Skeletal muscle satellite cell (primary cell): ENCODE measurements around the gene MAPK13.

Experiments
- H3K27me3 ChIP-seq: 2 replicates; pipeline ENCODE4 v1.7.0; 2013; ENCODE audit warnings: low read length; ENCODE audit not compliant: control insufficient read depth, insufficient read depth
- H3K36me3 ChIP-seq: 2 replicates; pipeline ENCODE4 v1.7.0; 2013; ENCODE audit warnings: mild to moderate bottlenecking, control low read depth, low read length; ENCODE audit not compliant: insufficient read depth
- H3K4me1 ChIP-seq: 2 replicates; pipeline ENCODE4 v1.7.0; 2013; ENCODE audit warnings: low read length; ENCODE audit not compliant: control insufficient read depth, insufficient read depth
- H3K4me2 ChIP-seq: 2 replicates; pipeline ENCODE4 v1.7.0; 2013; ENCODE audit warnings: mild to moderate bottlenecking, low read length
- H3K4me3 ChIP-seq: 2 replicates; pipeline ENCODE4 v1.7.0; 2013; ENCODE audit warnings: low read length
- H3K9ac ChIP-seq: 2 replicates; pipeline ENCODE4 v1.7.0; 2013; ENCODE audit warnings: mild to moderate bottlenecking, low read depth, low read length, moderate library complexity
- H3K9me3 ChIP-seq: replicated peaks from 2 replicates; pipeline ENCODE4 v1.7.0; 2013; ENCODE audit warnings: mild to moderate bottlenecking, control low read depth, low read length

MAPK13 gene

GRCh38 chr6:36116066-36116864 lies 14.0 kb upstream of the MAPK13 start:
- Histone ChIP-seq H3K27me3 (no peaks in the 10 kb centered on the region), H3K9me3 (no peaks in the 10 kb centered on the region), H3K4me3 (no peak overlapping the region), H3K9ac (no peak overlapping the region), H3K4me1 (peaks cover 7% of the 10 kb centered on the region), H3K4me2 (no peak overlapping the region), H3K36me3 (peaks cover 8% of the 10 kb centered on the region)

- H3K36me3 ChIP-seq = peaks cover 5% of the 10 kb centered on the region
- no peak overlapping the region for H3K4me2 ChIP-seq
- no peak overlapping the region for H3K4me3 ChIP-seq
- H3K9ac ChIP-seq = no peak overlapping the region
- no peaks in the 10 kb centered on the region for H3K27me3 ChIP-seq
- no peaks in the 10 kb centered on the region for H3K9me3 ChIP-seq
- peaks cover 9% of the 10 kb centered on the region for H3K4me1 ChIP-seq
Measured at GRCh38 chr6:36116943-36117342, 13.4 kb upstream of the MAPK13 start.

- peaks cover 9% of the 10 kb centered on the region for H3K4me1 ChIP-seq
- no peak overlapping the region for H3K9ac ChIP-seq
- no peak overlapping the region for H3K4me2 ChIP-seq
- peaks cover 5% of the 10 kb centered on the region for H3K36me3 ChIP-seq
- no peaks in the 10 kb centered on the region for H3K9me3 ChIP-seq
- H3K4me3 ChIP-seq = no peak overlapping the region
- H3K27me3 ChIP-seq = no peaks in the 10 kb centered on the region
Measured at GRCh38 chr6:36117658-36118549, 12.4 kb upstream of the MAPK13 start.

GRCh38 chr6:36118550-36119107 lies 11.7 kb upstream of the MAPK13 start:
- Histone ChIP-seq H3K36me3 (peaks cover 5% of the 10 kb centered on the region), H3K4me2 (no peak overlapping the region), H3K4me3 (no peak overlapping the region), H3K9me3 (no peaks in the 10 kb centered on the region), H3K9ac (no peak overlapping the region), H3K4me1 (peaks cover 12% of the 10 kb centered on the region), H3K27me3 (no peaks in the 10 kb centered on the region)

GRCh38 chr6:36119209-36119608 lies 11.1 kb upstream of the MAPK13 start:
- Histone ChIP-seq H3K4me1 (peaks cover 13% of the 10 kb centered on the region), H3K4me3 (no peak overlapping the region), H3K4me2 (no peak overlapping the region), H3K9me3 (no peaks in the 10 kb centered on the region), H3K27me3 (no peaks in the 10 kb centered on the region), H3K9ac (no peak overlapping the region), H3K36me3 (peaks cover 5% of the 10 kb centered on the region)

GRCh38 chr6:36120018-36120417 lies 10.3 kb upstream of the MAPK13 start:
- Histone ChIP-seq H3K4me1 (peaks cover 13% of the 10 kb centered on the region), H3K36me3 (peaks cover 5% of the 10 kb centered on the region)

GRCh38 chr6:36120539-36120938 lies 9.8 kb upstream of the MAPK13 start:
- Histone ChIP-seq H3K4me1 (peaks cover 13% of the 10 kb centered on the region), H3K9me3 (no peaks in the 10 kb centered on the region), H3K36me3 (peaks cover 5% of the 10 kb centered on the region), H3K27me3 (no peaks in the 10 kb centered on the region), H3K4me3 (no peak overlapping the region), H3K9ac (no peak overlapping the region), H3K4me2 (no peak overlapping the region)

More at GRCh38 chr6:36120018-36120417, 10.3 kb upstream of the MAPK13 start:
- Histone ChIP-seq H3K27me3 (no peaks in the 10 kb centered on the region), H3K4me2 (no peak overlapping the region), H3K4me3 (no peak overlapping the region), H3K9me3 (no peaks in the 10 kb centered on the region), H3K9ac (no peak overlapping the region)

GRCh38 chr6:36120979-36121786 lies 9.1 kb upstream of the MAPK13 start:
- H3K36me3 ChIP-seq = peaks cover 5% of the 10 kb centered on the region
- peaks cover 13% of the 10 kb centered on the region for H3K4me1 ChIP-seq
- H3K4me3 ChIP-seq = no peak overlapping the region
- no peaks in the 10 kb centered on the region for H3K9me3 ChIP-seq
- H3K9ac ChIP-seq = no peak overlapping the region
- no peaks in the 10 kb centered on the region for H3K27me3 ChIP-seq
- no peak overlapping the region for H3K4me2 ChIP-seq

- Histone ChIP-seq H3K27me3 (no peaks in the 10 kb centered on the region), H3K36me3 (no peaks in the 10 kb centered on the region), H3K4me2 (no peak overlapping the region), H3K9ac (no peak overlapping the region), H3K4me1 (peaks cover 19% of the 10 kb centered on the region), H3K4me3 (no peak overlapping the region), H3K9me3 (no peaks in the 10 kb centered on the region)
Measured at GRCh38 chr6:36121787-36122494, 8.4 kb upstream of the MAPK13 start.

GRCh38 chr6:36122495-36123269 lies 7.6 kb upstream of the MAPK13 start:
- H3K27me3 ChIP-seq = no peaks in the 10 kb centered on the region
- no peak overlapping the region for H3K9ac ChIP-seq
- H3K4me2 ChIP-seq = no peak overlapping the region
- H3K4me1 ChIP-seq = peaks cover 26% of the 10 kb centered on the region
- H3K4me3 ChIP-seq = no peak overlapping the region
- H3K9me3 ChIP-seq = no peaks in the 10 kb centered on the region
- H3K36me3 ChIP-seq = no peaks in the 10 kb centered on the region
